ENCODE data around the gene PLCG2.

GRCh38 chr16:81729451-81729850, 49.6 kb upstream of the PLCG2 start:
- TF ChIP-seq, protein P1, sequence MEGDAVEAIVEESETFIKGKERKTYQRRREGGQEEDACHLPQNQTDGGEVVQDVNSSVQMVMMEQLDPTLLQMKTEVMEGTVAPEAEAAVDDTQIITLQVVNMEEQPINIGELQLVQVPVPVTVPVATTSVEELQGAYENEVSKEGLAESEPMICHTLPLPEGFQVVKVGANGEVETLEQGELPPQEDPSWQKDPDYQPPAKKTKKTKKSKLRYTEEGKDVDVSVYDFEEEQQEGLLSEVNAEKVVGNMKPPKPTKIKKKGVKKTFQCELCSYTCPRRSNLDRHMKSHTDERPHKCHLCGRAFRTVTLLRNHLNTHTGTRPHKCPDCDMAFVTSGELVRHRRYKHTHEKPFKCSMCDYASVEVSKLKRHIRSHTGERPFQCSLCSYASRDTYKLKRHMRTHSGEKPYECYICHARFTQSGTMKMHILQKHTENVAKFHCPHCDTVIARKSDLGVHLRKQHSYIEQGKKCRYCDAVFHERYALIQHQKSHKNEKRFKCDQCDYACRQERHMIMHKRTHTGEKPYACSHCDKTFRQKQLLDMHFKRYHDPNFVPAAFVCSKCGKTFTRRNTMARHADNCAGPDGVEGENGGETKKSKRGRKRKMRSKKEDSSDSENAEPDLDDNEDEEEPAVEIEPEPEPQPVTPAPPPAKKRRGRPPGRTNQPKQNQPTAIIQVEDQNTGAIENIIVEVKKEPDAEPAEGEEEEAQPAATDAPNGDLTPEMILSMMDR (IDR thresholded peaks at IDR 0.05), result no peak
- TF ChIP-seq POLR2A (IDR thresholded peaks at IDR 0.05), result no peak
